ENCODE measurements around the gene PI4KB.
"Not testable (repeated sequence)": the region's sequence is repeated elsewhere in the genome, so short reads cannot be mapped to it uniquely, and the experiment has no call there.

DNA sequence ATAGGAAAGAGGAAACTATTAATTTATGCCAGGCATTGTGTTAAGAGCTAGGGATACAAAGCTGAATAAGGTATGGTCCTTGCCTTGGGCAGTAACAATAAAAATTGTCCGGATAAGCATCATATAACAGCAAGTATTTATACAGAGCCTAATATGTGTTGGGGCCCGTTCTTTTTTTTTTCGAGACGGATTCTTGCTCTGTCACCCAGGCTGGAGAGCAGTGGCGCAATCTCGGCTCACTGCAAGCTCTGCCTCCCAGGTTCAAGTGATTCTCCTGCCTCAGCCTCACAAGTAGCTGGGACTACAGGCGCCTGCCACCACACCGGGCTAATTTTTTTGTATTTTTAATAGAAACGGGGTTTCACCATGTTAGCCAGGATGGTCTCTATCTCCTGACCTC, 23.1 kb upstream of the PI4KB start:
- not testable (repeated sequence) for TF ChIP-seq EZH2 (IDR thresholded peaks at IDR 0.05; ENCODE audit: borderline replicate concordance, low read depth, low read length, poor library complexity, severe bottlenecking)
- TF ChIP-seq, protein P1, sequence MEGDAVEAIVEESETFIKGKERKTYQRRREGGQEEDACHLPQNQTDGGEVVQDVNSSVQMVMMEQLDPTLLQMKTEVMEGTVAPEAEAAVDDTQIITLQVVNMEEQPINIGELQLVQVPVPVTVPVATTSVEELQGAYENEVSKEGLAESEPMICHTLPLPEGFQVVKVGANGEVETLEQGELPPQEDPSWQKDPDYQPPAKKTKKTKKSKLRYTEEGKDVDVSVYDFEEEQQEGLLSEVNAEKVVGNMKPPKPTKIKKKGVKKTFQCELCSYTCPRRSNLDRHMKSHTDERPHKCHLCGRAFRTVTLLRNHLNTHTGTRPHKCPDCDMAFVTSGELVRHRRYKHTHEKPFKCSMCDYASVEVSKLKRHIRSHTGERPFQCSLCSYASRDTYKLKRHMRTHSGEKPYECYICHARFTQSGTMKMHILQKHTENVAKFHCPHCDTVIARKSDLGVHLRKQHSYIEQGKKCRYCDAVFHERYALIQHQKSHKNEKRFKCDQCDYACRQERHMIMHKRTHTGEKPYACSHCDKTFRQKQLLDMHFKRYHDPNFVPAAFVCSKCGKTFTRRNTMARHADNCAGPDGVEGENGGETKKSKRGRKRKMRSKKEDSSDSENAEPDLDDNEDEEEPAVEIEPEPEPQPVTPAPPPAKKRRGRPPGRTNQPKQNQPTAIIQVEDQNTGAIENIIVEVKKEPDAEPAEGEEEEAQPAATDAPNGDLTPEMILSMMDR (conservative IDR thresholded peaks at IDR 0.05; ENCODE audit: low read depth, low read length) = not testable (repeated sequence)
